HEK293 (cell line): ENCODE measurements around the gene DDIAS.

Experiments
- CTCF ChIP-seq: fragments of 450-650 bp; formaldehyde crosslinking; IDR thresholded peaks from 2 replicates; pipeline ENCODE4 v1.5.1; 2016; ENCODE audit warnings: missing biosample characterization, missing genetic modification characterization
- KLF8 ChIP-seq: fragments of 450-650 bp; formaldehyde crosslinking; IDR thresholded peaks from 2 replicates; pipeline ENCODE4 v1.5.1; 2016; ENCODE audit warnings: missing biosample characterization, missing genetic modification characterization
- ZBTB1 ChIP-seq: fragments of 450-650 bp; formaldehyde crosslinking; IDR thresholded peaks from 2 replicates; pipeline ENCODE4 v1.5.1; 2016; ENCODE audit warnings: missing biosample characterization, missing genetic modification characterization
- ZFP3 ChIP-seq: fragments of 450-650 bp; formaldehyde crosslinking; IDR thresholded peaks from 2 replicates; pipeline ENCODE4 v1.5.1; 2016; ENCODE audit warnings: low read depth, missing biosample characterization, missing genetic modification characterization
- ZNF24 ChIP-seq: fragments of 450-650 bp; formaldehyde crosslinking; IDR thresholded peaks from 2 replicates; pipeline ENCODE4 v1.5.1; 2016; ENCODE audit warnings: missing biosample characterization, missing genetic modification characterization
- ZNF362 ChIP-seq: fragments of 450-650 bp; formaldehyde crosslinking; IDR thresholded peaks from 2 replicates; pipeline ENCODE4 v1.5.1; 2016; ENCODE audit warnings: missing biosample characterization, missing genetic modification characterization
- ZNF510 ChIP-seq: fragments of 450-650 bp; formaldehyde crosslinking; IDR thresholded peaks from 2 replicates; pipeline ENCODE4 v1.5.1; 2018; ENCODE audit warnings: mild to moderate bottlenecking, missing genetic modification characterization, missing biosample characterization; ENCODE audit not compliant: insufficient replicate concordance
- ZNF558 ChIP-seq: fragments of 450-650 bp; formaldehyde crosslinking; IDR thresholded peaks from 2 replicates; pipeline ENCODE4 v1.5.1; 2016; ENCODE audit warnings: missing biosample characterization, missing genetic modification characterization
- ZSCAN16 ChIP-seq: fragments of 450-650 bp; formaldehyde crosslinking; IDR thresholded peaks from 2 replicates; pipeline ENCODE4 v1.5.1; 2016; ENCODE audit warnings: missing biosample characterization, missing genetic modification characterization
- TF ChIP-seq, protein P1 (sequence below): fragments of 450-650 bp; formaldehyde crosslinking; IDR thresholded peaks from 2 replicates; pipeline ENCODE4 v1.5.1; 2016; ENCODE audit warnings: missing biosample characterization, missing genetic modification characterization, borderline replicate concordance
- TF ChIP-seq, protein P2 (sequence below): fragments of 450-650 bp; formaldehyde crosslinking; IDR thresholded peaks from 2 replicates; pipeline ENCODE4 v1.5.1; 2017; ENCODE audit warnings: missing biosample characterization, missing genetic modification characterization

GRCh38 chr11:82930229-82930628 lies 28.7 kb downstream of the DDIAS start:
- TF ChIP-seq ZNF558 (no peak), ZFP3 (no peak), ZBTB1 (tag by site-specific recombination) (no peak), CTCF (tag by site-specific recombination) (no peak), ZNF24 (tag by site-specific recombination) (no peak), KLF8 (no peak), ZNF510 (tag by site-specific recombination) (no peak), ZSCAN16 (tag by site-specific recombination) (no peak), ZNF362 (tag by site-specific recombination) (no peak)
- TF ChIP-seq, protein P1, sequence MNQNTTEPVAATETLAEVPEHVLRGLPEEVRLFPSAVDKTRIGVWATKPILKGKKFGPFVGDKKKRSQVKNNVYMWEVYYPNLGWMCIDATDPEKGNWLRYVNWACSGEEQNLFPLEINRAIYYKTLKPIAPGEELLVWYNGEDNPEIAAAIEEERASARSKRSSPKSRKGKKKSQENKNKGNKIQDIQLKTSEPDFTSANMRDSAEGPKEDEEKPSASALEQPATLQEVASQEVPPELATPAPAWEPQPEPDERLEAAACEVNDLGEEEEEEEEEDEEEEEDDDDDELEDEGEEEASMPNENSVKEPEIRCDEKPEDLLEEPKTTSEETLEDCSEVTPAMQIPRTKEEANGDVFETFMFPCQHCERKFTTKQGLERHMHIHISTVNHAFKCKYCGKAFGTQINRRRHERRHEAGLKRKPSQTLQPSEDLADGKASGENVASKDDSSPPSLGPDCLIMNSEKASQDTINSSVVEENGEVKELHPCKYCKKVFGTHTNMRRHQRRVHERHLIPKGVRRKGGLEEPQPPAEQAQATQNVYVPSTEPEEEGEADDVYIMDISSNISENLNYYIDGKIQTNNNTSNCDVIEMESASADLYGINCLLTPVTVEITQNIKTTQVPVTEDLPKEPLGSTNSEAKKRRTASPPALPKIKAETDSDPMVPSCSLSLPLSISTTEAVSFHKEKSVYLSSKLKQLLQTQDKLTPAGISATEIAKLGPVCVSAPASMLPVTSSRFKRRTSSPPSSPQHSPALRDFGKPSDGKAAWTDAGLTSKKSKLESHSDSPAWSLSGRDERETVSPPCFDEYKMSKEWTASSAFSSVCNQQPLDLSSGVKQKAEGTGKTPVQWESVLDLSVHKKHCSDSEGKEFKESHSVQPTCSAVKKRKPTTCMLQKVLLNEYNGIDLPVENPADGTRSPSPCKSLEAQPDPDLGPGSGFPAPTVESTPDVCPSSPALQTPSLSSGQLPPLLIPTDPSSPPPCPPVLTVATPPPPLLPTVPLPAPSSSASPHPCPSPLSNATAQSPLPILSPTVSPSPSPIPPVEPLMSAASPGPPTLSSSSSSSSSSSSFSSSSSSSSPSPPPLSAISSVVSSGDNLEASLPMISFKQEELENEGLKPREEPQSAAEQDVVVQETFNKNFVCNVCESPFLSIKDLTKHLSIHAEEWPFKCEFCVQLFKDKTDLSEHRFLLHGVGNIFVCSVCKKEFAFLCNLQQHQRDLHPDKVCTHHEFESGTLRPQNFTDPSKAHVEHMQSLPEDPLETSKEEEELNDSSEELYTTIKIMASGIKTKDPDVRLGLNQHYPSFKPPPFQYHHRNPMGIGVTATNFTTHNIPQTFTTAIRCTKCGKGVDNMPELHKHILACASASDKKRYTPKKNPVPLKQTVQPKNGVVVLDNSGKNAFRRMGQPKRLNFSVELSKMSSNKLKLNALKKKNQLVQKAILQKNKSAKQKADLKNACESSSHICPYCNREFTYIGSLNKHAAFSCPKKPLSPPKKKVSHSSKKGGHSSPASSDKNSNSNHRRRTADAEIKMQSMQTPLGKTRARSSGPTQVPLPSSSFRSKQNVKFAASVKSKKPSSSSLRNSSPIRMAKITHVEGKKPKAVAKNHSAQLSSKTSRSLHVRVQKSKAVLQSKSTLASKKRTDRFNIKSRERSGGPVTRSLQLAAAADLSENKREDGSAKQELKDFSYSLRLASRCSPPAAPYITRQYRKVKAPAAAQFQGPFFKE (tag by site-specific recombination) = no peak
- TF ChIP-seq, protein P2, sequence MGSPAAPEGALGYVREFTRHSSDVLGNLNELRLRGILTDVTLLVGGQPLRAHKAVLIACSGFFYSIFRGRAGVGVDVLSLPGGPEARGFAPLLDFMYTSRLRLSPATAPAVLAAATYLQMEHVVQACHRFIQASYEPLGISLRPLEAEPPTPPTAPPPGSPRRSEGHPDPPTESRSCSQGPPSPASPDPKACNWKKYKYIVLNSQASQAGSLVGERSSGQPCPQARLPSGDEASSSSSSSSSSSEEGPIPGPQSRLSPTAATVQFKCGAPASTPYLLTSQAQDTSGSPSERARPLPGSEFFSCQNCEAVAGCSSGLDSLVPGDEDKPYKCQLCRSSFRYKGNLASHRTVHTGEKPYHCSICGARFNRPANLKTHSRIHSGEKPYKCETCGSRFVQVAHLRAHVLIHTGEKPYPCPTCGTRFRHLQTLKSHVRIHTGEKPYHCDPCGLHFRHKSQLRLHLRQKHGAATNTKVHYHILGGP (tag by site-specific recombination) = no peak
